HepG2 (cell line): ENCODE results near the gene MRPL51. TPM values are rescaled to one million over a fixed set of nuclear protein-coding genes. Genes with fewer than 3 reads are reported as not detected.
A peak's percentile ranks its signal among the peaks of the same experiment; 100 is the strongest.

Experiments
- CENPT ChIP-seq: sonication (generic); formaldehyde crosslinking; IDR thresholded peaks from 2 replicates; pipeline ENCODE4 v1.8.0; 2022; ENCODE audit warnings: low read depth, mild to moderate bottlenecking, moderate library complexity, missing genetic modification reagents
- ESRRA ChIP-seq: sonication (generic); formaldehyde crosslinking; IDR thresholded peaks from 2 replicates; pipeline ENCODE4 v1.5.1; 2020; ENCODE audit warnings: mild to moderate bottlenecking, low read depth, missing genetic modification reagents
- GABPB1 ChIP-seq: IDR thresholded peaks from 2 replicates; pipeline ENCODE4 v1.6.1; 2016; ENCODE audit warnings: mild to moderate bottlenecking, missing genetic modification reagents, moderate library complexity, missing compliant biosample characterization
- HIVEP1 ChIP-seq: sonication (generic); formaldehyde crosslinking; IDR thresholded peaks from 2 replicates; pipeline ENCODE4 v1.4.0; 2020; ENCODE audit warnings: mild to moderate bottlenecking, missing genetic modification reagents
- HNRNPK ChIP-seq: fragments of 200-400 bp; formaldehyde crosslinking; IDR thresholded peaks from 2 replicates; pipeline ENCODE4 v1.6.1; 2018; ENCODE audit warnings: low read length, low read depth, moderate library complexity, mild to moderate bottlenecking; ENCODE audit not compliant: poor library complexity, severe bottlenecking
- IKZF1 ChIP-seq: fragments of 450-650 bp; IDR thresholded peaks from 2 replicates; pipeline ENCODE4 v1.7.1; 2016
- MAF1 ChIP-seq: sonication (generic); formaldehyde crosslinking; IDR thresholded peaks from 2 replicates; pipeline ENCODE4 v1.5.0; 2020; ENCODE audit warnings: missing genetic modification reagents, borderline replicate concordance
- ONECUT2 ChIP-seq: sonication (generic); formaldehyde crosslinking; IDR thresholded peaks from 2 replicates; pipeline ENCODE4 v1.4.0; 2020; ENCODE audit warnings: missing genetic modification reagents
- PCBP2 ChIP-seq: fragments of 200-400 bp; formaldehyde crosslinking; optimal IDR thresholded peaks from 2 replicates; pipeline ENCODE3; 2018; ENCODE audit warnings: low read length, low read depth; ENCODE audit not compliant: poor library complexity, severe bottlenecking
- SCMH1 ChIP-seq: sonication (generic); formaldehyde crosslinking; IDR thresholded peaks from 2 replicates; pipeline ENCODE4 v1.9.0; 2021; ENCODE audit warnings: missing genetic modification reagents, mild to moderate bottlenecking, borderline replicate concordance
- SIX4 ChIP-seq: sonication (generic); formaldehyde crosslinking; IDR thresholded peaks from 2 replicates; pipeline ENCODE4 v1.4.0; 2020; ENCODE audit warnings: missing genetic modification reagents
- THAP11 ChIP-seq: IDR thresholded peaks from 2 replicates; pipeline ENCODE4 v1.6.1; 2016; ENCODE audit warnings: missing biosample characterization, missing genetic modification reagents
- ZBTB7A ChIP-seq: sonication (generic); formaldehyde crosslinking; IDR thresholded peaks from 2 replicates; pipeline ENCODE4 v1.8.0; 2022; ENCODE audit warnings: mild to moderate bottlenecking, missing genetic modification reagents
- ZNF124 ChIP-seq: sonication (generic); formaldehyde crosslinking; IDR thresholded peaks from 2 replicates; pipeline ENCODE4 v1.4.0; 2020; ENCODE audit warnings: missing genetic modification reagents
- ZNF136 ChIP-seq: sonication (generic); formaldehyde crosslinking; IDR thresholded peaks from 2 replicates; pipeline ENCODE4 v1.8.1; 2022; ENCODE audit warnings: low read depth, mild to moderate bottlenecking, moderate library complexity, missing genetic modification reagents
- ZNF781 ChIP-seq: sonication (generic); formaldehyde crosslinking; IDR thresholded peaks from 2 replicates; pipeline ENCODE4 v1.5.1; 2020; ENCODE audit warnings: borderline replicate concordance, mild to moderate bottlenecking, missing genetic modification reagents; ENCODE audit errors: not compliant biosample characterization
- polyA plus RNA-seq, 8 experiments: library from polyadenylated mRNA; depleted of rRNA in 3 of 8; stranded (reverse) in 7 of 8; unstranded in 1 of 8; fragments of >200 nt; fragmentation: Illumina TruSeq in 4 of 8; extraction: Trizol in 4 of 8; gene quantifications; 2 replicates each; pipeline versions ENCODE4 v1.2.1 to v1.2.3, GENCODE V29; 2011 to 2016; ENCODE audit warnings: low read depth in 4 of 8, missing spikeins in 1 of 8, mixed read lengths in 1 of 8; ENCODE audit not compliant: insufficient read depth in 1 of 8
- total RNA-seq, 5 experiments: library from RNA; depleted of rRNA; stranded (reverse); fragments of >200 nt; fragmentation: Illumina TruSeq; extraction: Trizol; gene quantifications; 2 replicates each; pipeline ENCODE4 v1.2.3, GENCODE V29; 2016; ENCODE audit warnings: low read depth in 1 of 5
- TF ChIP-seq, protein P1 (sequence below): sonication (generic); formaldehyde crosslinking; IDR thresholded peaks from 2 replicates; pipeline ENCODE4 v1.8.1; 2023; ENCODE audit warnings: mild to moderate bottlenecking, missing genetic modification reagents
- TF ChIP-seq, protein P2 (sequence below): sonication (generic); formaldehyde crosslinking; IDR thresholded peaks from 2 replicates; pipeline ENCODE4 v1.4.0; 2020; ENCODE audit warnings: missing genetic modification reagents
- TF ChIP-seq, protein P3 (sequence below): sonication (generic); formaldehyde crosslinking; IDR thresholded peaks from 2 replicates; pipeline ENCODE4 v1.4.0; 2020; ENCODE audit warnings: missing genetic modification reagents
- TF ChIP-seq, protein P4 (sequence below): sonication (generic); formaldehyde crosslinking; IDR thresholded peaks from 2 replicates; pipeline ENCODE4 v1.4.0; 2020; ENCODE audit warnings: missing genetic modification reagents, borderline replicate concordance

MRPL51 gene
- total and polyA plus RNA-seq, 2 of the 13 experiments (the other 11 are each of a cell fraction or from before 2014, with no cell fraction given): 64.8 to 278 TPM

DNA sequence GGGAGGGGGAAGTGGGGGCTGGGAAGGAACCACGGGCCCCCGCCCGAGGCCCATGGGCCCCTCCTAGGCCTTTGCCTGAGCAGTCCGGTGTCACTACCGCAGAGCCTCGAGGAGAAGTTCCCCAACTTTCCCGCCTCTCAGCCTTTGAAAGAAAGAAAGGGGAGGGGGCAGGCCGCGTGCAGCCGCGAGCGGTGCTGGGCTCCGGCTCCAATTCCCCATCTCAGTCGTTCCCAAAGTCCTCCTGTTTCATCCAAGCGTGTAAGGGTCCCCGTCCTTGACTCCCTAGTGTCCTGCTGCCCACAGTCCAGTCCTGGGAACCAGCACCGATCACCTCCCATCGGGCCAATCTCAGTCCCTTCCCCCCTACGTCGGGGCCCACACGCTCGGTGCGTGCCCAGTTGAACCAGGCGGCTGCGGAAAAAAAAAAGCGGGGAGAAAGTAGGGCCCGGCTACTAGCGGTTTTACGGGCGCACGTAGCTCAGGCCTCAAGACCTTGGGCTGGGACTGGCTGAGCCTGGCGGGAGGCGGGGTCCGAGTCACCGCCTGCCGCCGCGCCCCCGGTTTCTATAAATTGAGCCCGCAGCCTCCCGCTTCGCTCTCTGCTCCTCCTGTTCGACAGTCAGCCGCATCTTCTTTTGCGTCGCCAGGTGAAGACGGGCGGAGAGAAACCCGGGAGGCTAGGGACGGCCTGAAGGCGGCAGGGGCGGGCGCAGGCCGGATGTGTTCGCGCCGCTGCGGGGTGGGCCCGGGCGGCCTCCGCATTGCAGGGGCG, 41.0 kb upstream of the MRPL51 start, which contains the start of gene GAPDH (continued):
- TF ChIP-seq ZNF136 (CRISPR knock-in tag) (no peak; the same call in 1 of the 2 replicates), ZNF781 (CRISPR knock-in tag) (peak; percentile 88), ZBTB7A (CRISPR knock-in tag) (peak; percentile 78), MAF1 (CRISPR knock-in tag) (0 out of 2 replicates have a peak, but pooled peaks have one; percentile 29), HNRNPK (peak; percentile 82), GABPB1 (CRISPR knock-in tag) (peak; percentile 38; the same call in 1 of the 2 replicates), ZNF124 (CRISPR knock-in tag) (peak; percentile 85; the same call in 1 of the 2 replicates), CENPT (no peak), ONECUT2 (CRISPR knock-in tag) (no peak), ESRRA (CRISPR knock-in tag) (peak; percentile 22; the same call in 1 of the 2 replicates), SIX4 (CRISPR knock-in tag) (peak; percentile 60; the same call in 1 of the 2 replicates), IKZF1 (no peak), SCMH1 (no peak), THAP11 (CRISPR knock-in tag) (peak; percentile 69), HIVEP1 (CRISPR knock-in tag) (peak; percentile 42; the same call in 1 of the 2 replicates), PCBP2 (peak; percentile 7)
- TF ChIP-seq, protein P1, sequence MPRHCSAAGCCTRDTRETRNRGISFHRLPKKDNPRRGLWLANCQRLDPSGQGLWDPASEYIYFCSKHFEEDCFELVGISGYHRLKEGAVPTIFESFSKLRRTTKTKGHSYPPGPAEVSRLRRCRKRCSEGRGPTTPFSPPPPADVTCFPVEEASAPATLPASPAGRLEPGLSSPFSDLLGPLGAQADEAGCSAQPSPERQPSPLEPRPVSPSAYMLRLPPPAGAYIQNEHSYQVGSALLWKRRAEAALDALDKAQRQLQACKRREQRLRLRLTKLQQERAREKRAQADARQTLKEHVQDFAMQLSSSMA: peak; percentile 65; the same call in 1 of the 2 replicates
- TF ChIP-seq, protein P2, sequence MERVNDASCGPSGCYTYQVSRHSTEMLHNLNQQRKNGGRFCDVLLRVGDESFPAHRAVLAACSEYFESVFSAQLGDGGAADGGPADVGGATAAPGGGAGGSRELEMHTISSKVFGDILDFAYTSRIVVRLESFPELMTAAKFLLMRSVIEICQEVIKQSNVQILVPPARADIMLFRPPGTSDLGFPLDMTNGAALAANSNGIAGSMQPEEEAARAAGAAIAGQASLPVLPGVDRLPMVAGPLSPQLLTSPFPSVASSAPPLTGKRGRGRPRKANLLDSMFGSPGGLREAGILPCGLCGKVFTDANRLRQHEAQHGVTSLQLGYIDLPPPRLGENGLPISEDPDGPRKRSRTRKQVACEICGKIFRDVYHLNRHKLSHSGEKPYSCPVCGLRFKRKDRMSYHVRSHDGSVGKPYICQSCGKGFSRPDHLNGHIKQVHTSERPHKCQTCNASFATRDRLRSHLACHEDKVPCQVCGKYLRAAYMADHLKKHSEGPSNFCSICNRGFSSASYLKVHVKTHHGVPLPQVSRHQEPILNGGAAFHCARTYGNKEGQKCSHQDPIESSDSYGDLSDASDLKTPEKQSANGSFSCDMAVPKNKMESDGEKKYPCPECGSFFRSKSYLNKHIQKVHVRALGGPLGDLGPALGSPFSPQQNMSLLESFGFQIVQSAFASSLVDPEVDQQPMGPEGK: peak; percentile 95
- TF ChIP-seq, protein P3, sequence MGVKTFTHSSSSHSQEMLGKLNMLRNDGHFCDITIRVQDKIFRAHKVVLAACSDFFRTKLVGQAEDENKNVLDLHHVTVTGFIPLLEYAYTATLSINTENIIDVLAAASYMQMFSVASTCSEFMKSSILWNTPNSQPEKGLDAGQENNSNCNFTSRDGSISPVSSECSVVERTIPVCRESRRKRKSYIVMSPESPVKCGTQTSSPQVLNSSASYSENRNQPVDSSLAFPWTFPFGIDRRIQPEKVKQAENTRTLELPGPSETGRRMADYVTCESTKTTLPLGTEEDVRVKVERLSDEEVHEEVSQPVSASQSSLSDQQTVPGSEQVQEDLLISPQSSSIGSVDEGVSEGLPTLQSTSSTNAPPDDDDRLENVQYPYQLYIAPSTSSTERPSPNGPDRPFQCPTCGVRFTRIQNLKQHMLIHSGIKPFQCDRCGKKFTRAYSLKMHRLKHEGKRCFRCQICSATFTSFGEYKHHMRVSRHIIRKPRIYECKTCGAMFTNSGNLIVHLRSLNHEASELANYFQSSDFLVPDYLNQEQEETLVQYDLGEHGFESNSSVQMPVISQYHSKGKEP (CRISPR knock-in tag): peak; percentile 85; the same call in 1 of the 2 replicates
- TF ChIP-seq, protein P4, sequence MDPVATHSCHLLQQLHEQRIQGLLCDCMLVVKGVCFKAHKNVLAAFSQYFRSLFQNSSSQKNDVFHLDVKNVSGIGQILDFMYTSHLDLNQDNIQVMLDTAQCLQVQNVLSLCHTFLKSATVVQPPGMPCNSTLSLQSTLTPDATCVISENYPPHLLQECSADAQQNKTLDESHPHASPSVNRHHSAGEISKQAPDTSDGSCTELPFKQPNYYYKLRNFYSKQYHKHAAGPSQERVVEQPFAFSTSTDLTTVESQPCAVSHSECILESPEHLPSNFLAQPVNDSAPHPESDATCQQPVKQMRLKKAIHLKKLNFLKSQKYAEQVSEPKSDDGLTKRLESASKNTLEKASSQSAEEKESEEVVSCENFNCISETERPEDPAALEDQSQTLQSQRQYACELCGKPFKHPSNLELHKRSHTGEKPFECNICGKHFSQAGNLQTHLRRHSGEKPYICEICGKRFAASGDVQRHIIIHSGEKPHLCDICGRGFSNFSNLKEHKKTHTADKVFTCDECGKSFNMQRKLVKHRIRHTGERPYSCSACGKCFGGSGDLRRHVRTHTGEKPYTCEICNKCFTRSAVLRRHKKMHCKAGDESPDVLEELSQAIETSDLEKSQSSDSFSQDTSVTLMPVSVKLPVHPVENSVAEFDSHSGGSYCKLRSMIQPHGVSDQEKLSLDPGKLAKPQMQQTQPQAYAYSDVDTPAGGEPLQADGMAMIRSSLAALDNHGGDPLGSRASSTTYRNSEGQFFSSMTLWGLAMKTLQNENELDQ (CRISPR knock-in tag): peak; percentile 62; the same call in 1 of the 2 replicates
